K562 (cell line): ENCODE measurements around the gene CFL1. TPM values are rescaled to one million over a fixed set of nuclear protein-coding genes. Genes with fewer than 3 reads are reported as not detected.

Source experiments
- COPS2 ChIP-seq: fragments of 450-650 bp; conservative IDR thresholded peaks from 2 replicates; pipeline ENCODE4 v1.6.1; 2016; ENCODE audit warnings: mild to moderate bottlenecking, moderate library complexity
- CREBBP ChIP-seq: IDR thresholded peaks from one replicate; pipeline ENCODE4 v1.6.1; 2012; ENCODE audit warnings: low read depth, mild to moderate bottlenecking, control low read depth, inconsistent platforms, low read length
- ELF1 ChIP-seq: fragments of 200-800 bp; sonication (Bioruptor generic); IDR thresholded peaks from 2 replicates; pipeline ENCODE4 v1.6.1; 2016; ENCODE audit warnings: missing genetic modification characterization, missing compliant biosample characterization
- FOXM1 ChIP-seq, 2 experiments: fragments of 450-650 bp in 1 of 2; sonication (generic) in 1 of 2; formaldehyde crosslinking in 1 of 2; IDR thresholded peaks; 2 replicates each; pipeline versions ENCODE4 v1.6.1 to v1.9.0; 2017 to 2022; ENCODE audit warnings: low read depth in 2 of 2, mild to moderate bottlenecking in 2 of 2, missing genetic modification reagents in 1 of 2, moderate library complexity in 1 of 2
- ID3 ChIP-seq, 2 experiments: fragments of 250-450 bp in 1 of 2; fragments of 450-650 bp in 1 of 2; sonication (Bioruptor Pico) in 1 of 2; IDR thresholded peaks; 2 replicates each; pipeline versions ENCODE4 v1.6.1 to v1.8.0; 2016 to 2021; ENCODE audit warnings: mild to moderate bottlenecking in 2 of 2, moderate library complexity in 2 of 2, missing compliant biosample characterization in 1 of 2, missing genetic modification characterization in 1 of 2
- TBP ChIP-seq: optimal IDR thresholded peaks from 2 replicates; pipeline ENCODE3; 2011; ENCODE audit warnings: low read depth, low read length, improper control_type of control experiment
- polyA plus RNA-seq, 8 experiments: library from polyadenylated mRNA; depleted of rRNA in 4 of 8; stranded (reverse) in 5 of 8; unstranded in 3 of 8; fragments of >200 nt; fragmentation: Nextera tagmentation in 2 of 8; fragmentation: Illumina TruSeq in 1 of 8; extraction: Ambion mirVana in 2 of 8; extraction: Trizol in 1 of 8; gene quantifications; 2 replicates each; pipeline versions ENCODE4 v1.2.1 to v1.2.3, GENCODE V29; 2011 to 2014; ENCODE audit warnings: inconsistent platforms in 1 of 8, missing spikeins in 1 of 8
- total RNA-seq, 7 experiments: library from RNA; depleted of rRNA in 6 of 7; stranded (reverse); fragments of >200 nt in 6 of 7; fragmentation: Illumina TruSeq in 2 of 7; extraction: Trizol in 2 of 7; gene quantifications; 2 replicates each; pipeline versions ENCODE4 v1.2.1 to v1.2.3, GENCODE V29; 2011 to 2021; ENCODE audit warnings: low replicate concordance in 1 of 7
- TF ChIP-seq, protein P1 (sequence below): fragments of 450-650 bp; IDR thresholded peaks from 2 replicates; pipeline ENCODE4 v1.6.1; 2016; ENCODE audit warnings: mild to moderate bottlenecking, moderate library complexity
- TF ChIP-seq, protein P2 (sequence below): fragments of 450-650 bp; formaldehyde crosslinking; IDR thresholded peaks from 2 replicates; pipeline ENCODE4 v1.4.0; 2022; ENCODE audit warnings: missing genetic modification characterization
- TF ChIP-seq, protein P3 (sequence below): IDR thresholded peaks from 2 replicates; pipeline ENCODE4 v1.6.1; 2014; ENCODE audit warnings: antibody characterized with exemption

Gene CFL1
- total and polyA plus RNA-seq, 9 of the 15 experiments (the other 6 are each of a cell fraction or from before 2014, with no cell fraction given), result 105 to 1,101 (median 859) TPM

- TF ChIP-seq, protein P1, sequence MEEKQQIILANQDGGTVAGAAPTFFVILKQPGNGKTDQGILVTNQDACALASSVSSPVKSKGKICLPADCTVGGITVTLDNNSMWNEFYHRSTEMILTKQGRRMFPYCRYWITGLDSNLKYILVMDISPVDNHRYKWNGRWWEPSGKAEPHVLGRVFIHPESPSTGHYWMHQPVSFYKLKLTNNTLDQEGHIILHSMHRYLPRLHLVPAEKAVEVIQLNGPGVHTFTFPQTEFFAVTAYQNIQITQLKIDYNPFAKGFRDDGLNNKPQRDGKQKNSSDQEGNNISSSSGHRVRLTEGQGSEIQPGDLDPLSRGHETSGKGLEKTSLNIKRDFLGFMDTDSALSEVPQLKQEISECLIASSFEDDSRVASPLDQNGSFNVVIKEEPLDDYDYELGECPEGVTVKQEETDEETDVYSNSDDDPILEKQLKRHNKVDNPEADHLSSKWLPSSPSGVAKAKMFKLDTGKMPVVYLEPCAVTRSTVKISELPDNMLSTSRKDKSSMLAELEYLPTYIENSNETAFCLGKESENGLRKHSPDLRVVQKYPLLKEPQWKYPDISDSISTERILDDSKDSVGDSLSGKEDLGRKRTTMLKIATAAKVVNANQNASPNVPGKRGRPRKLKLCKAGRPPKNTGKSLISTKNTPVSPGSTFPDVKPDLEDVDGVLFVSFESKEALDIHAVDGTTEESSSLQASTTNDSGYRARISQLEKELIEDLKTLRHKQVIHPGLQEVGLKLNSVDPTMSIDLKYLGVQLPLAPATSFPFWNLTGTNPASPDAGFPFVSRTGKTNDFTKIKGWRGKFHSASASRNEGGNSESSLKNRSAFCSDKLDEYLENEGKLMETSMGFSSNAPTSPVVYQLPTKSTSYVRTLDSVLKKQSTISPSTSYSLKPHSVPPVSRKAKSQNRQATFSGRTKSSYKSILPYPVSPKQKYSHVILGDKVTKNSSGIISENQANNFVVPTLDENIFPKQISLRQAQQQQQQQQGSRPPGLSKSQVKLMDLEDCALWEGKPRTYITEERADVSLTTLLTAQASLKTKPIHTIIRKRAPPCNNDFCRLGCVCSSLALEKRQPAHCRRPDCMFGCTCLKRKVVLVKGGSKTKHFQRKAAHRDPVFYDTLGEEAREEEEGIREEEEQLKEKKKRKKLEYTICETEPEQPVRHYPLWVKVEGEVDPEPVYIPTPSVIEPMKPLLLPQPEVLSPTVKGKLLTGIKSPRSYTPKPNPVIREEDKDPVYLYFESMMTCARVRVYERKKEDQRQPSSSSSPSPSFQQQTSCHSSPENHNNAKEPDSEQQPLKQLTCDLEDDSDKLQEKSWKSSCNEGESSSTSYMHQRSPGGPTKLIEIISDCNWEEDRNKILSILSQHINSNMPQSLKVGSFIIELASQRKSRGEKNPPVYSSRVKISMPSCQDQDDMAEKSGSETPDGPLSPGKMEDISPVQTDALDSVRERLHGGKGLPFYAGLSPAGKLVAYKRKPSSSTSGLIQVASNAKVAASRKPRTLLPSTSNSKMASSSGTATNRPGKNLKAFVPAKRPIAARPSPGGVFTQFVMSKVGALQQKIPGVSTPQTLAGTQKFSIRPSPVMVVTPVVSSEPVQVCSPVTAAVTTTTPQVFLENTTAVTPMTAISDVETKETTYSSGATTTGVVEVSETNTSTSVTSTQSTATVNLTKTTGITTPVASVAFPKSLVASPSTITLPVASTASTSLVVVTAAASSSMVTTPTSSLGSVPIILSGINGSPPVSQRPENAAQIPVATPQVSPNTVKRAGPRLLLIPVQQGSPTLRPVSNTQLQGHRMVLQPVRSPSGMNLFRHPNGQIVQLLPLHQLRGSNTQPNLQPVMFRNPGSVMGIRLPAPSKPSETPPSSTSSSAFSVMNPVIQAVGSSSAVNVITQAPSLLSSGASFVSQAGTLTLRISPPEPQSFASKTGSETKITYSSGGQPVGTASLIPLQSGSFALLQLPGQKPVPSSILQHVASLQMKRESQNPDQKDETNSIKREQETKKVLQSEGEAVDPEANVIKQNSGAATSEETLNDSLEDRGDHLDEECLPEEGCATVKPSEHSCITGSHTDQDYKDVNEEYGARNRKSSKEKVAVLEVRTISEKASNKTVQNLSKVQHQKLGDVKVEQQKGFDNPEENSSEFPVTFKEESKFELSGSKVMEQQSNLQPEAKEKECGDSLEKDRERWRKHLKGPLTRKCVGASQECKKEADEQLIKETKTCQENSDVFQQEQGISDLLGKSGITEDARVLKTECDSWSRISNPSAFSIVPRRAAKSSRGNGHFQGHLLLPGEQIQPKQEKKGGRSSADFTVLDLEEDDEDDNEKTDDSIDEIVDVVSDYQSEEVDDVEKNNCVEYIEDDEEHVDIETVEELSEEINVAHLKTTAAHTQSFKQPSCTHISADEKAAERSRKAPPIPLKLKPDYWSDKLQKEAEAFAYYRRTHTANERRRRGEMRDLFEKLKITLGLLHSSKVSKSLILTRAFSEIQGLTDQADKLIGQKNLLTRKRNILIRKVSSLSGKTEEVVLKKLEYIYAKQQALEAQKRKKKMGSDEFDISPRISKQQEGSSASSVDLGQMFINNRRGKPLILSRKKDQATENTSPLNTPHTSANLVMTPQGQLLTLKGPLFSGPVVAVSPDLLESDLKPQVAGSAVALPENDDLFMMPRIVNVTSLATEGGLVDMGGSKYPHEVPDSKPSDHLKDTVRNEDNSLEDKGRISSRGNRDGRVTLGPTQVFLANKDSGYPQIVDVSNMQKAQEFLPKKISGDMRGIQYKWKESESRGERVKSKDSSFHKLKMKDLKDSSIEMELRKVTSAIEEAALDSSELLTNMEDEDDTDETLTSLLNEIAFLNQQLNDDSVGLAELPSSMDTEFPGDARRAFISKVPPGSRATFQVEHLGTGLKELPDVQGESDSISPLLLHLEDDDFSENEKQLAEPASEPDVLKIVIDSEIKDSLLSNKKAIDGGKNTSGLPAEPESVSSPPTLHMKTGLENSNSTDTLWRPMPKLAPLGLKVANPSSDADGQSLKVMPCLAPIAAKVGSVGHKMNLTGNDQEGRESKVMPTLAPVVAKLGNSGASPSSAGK, result peak; percentile 36; the same call in 1 of the 2 replicates
- peak; percentile 30; the same call in 1 of the 2 replicates for TF ChIP-seq ELF1 (tag)
- TF ChIP-seq COPS2, result no peak
- TF ChIP-seq ID3 (CRISPR knock-in tag; IDR thresholded peaks at IDR 0.05), result no peak
- no peak for TF ChIP-seq ID3 (tag; IDR thresholded peaks at IDR 0.05)
- no peak for TF ChIP-seq CREBBP
- TF ChIP-seq, protein P2, sequence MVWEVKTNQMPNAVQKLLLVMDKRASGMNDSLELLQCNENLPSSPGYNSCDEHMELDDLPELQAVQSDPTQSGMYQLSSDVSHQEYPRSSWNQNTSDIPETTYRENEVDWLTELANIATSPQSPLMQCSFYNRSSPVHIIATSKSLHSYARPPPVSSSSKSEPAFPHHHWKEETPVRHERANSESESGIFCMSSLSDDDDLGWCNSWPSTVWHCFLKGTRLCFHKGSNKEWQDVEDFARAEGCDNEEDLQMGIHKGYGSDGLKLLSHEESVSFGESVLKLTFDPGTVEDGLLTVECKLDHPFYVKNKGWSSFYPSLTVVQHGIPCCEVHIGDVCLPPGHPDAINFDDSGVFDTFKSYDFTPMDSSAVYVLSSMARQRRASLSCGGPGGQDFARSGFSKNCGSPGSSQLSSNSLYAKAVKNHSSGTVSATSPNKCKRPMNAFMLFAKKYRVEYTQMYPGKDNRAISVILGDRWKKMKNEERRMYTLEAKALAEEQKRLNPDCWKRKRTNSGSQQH (CRISPR knock-in tag), result no peak
- TF ChIP-seq TBP, result peak; percentile 41
- TF ChIP-seq FOXM1 (IDR thresholded peaks at IDR 0.05; ENCODE audit: low read depth), result no peak
- 0 out of 2 replicates have a peak, but pooled peaks have one; percentile 67 for TF ChIP-seq FOXM1 (CRISPR knock-in tag; IDR thresholded peaks at IDR 0.05; ENCODE audit: low read depth)
- TF ChIP-seq, protein P3, sequence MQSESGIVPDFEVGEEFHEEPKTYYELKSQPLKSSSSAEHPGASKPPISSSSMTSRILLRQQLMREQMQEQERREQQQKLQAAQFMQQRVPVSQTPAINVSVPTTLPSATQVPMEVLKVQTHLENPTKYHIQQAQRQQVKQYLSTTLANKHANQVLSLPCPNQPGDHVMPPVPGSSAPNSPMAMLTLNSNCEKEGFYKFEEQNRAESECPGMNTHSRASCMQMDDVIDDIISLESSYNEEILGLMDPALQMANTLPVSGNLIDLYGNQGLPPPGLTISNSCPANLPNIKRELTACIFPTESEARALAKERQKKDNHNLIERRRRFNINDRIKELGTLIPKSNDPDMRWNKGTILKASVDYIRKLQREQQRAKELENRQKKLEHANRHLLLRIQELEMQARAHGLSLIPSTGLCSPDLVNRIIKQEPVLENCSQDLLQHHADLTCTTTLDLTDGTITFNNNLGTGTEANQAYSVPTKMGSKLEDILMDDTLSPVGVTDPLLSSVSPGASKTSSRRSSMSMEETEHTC, result peak; percentile 79
Observed at GRCh38 chr11:65817835-65818680, 39.9 kb downstream of the CFL1 start (continued).
